ENCODE measurements around the gene TDP2. TPM values are rescaled to one million over a fixed set of nuclear protein-coding genes. Genes with fewer than 3 reads are reported as not detected.
"Not testable (repeated sequence)": the region's sequence is repeated elsewhere in the genome, so short reads cannot be mapped to it uniquely, and the experiment has no call there.

Gene TDP2
- total RNA-seq = 21.8 TPM

GRCh38 chr6:24666641-24667377, at the start of gene TDP2, which contains the start of gene ACOT13:
TSS of gene TDP2 (minus strand) at chr6:24666899. CDS start at chr6:24666862, 37 bp downstream.
TSS of gene ACOT13 (plus strand) at chr6:24667077. CDS start at chr6:24667264, 187 bp downstream.
- DNase-seq (ENCODE audit: low spot score) (peak; percentile 98), ATAC-seq (peak; percentile 82)

- DNase-seq (ENCODE audit: low spot score) (no peak), ATAC-seq (no peak)
Observed at GRCh38 chr6:24710519-24711303, 44.0 kb upstream of the TDP2 start.

GRCh38 chr6:24709014-24709711, 42.5 kb upstream of the TDP2 start:
- ATAC-seq (no peak), DNase-seq (ENCODE audit: low spot score) (no peak)

- ATAC-seq (no peak), DNase-seq (ENCODE audit: low spot score) (no peak)
Observed at GRCh38 chr6:24708612-24709011, 41.9 kb upstream of the TDP2 start.

GRCh38 chr6:24704468-24704867, 37.8 kb upstream of the TDP2 start:
- ATAC-seq (no peak), DNase-seq (ENCODE audit: low spot score) (no peak)

GRCh38 chr6:24702720-24703282, 36.1 kb upstream of the TDP2 start:
- ATAC-seq = no peak
- DNase-seq (ENCODE audit: low spot score) = no peak

GRCh38 chr6:24699521-24700359, 33.0 kb upstream of the TDP2 start:
- ATAC-seq = no peak

GRCh38 chr6:24696097-24696496, 29.4 kb upstream of the TDP2 start:
- DNase-seq (ENCODE audit: low spot score) (no peak), ATAC-seq (no peak)

More at GRCh38 chr6:24699521-24700359, 33.0 kb upstream of the TDP2 start:
- DNase-seq (ENCODE audit: low spot score) = no peak

GRCh38 chr6:24695635-24696034, 28.9 kb upstream of the TDP2 start:
- DNase-seq (ENCODE audit: low spot score) = not testable (repeated sequence)
- peak; percentile 88 for ATAC-seq

GRCh38 chr6:24694198-24694597, 27.5 kb upstream of the TDP2 start:
- no peak for DNase-seq (ENCODE audit: low spot score)
- peak; percentile 17 for ATAC-seq

GRCh38 chr6:24692848-24693592, 26.3 kb upstream of the TDP2 start:
- no peak for ATAC-seq
- DNase-seq (ENCODE audit: low spot score) = no peak

GRCh38 chr6:24692415-24692814, 25.7 kb upstream of the TDP2 start:
- no peak for DNase-seq (ENCODE audit: low spot score)

GRCh38 chr6:24692003-24692402, 25.3 kb upstream of the TDP2 start:
- ATAC-seq = no peak

More at GRCh38 chr6:24692415-24692814, 25.7 kb upstream of the TDP2 start:
- no peak for ATAC-seq

GRCh38 chr6:24691550-24691949, 24.9 kb upstream of the TDP2 start:
- ATAC-seq (no peak), DNase-seq (ENCODE audit: low spot score) (no peak)

More at GRCh38 chr6:24692003-24692402, 25.3 kb upstream of the TDP2 start:
- no peak for DNase-seq (ENCODE audit: low spot score)

GRCh38 chr6:24690593-24690992, 23.9 kb upstream of the TDP2 start:
- DNase-seq (ENCODE audit: low spot score) = no peak
- ATAC-seq = peak; percentile 70

GRCh38 chr6:24689964-24690363, 23.3 kb upstream of the TDP2 start:
- DNase-seq (ENCODE audit: low spot score) (no peak), ATAC-seq (no peak)

GRCh38 chr6:24686946-24687345, 20.2 kb upstream of the TDP2 start:
- ATAC-seq (no peak), DNase-seq (ENCODE audit: low spot score) (no peak)

GRCh38 chr6:24686408-24686807, 19.7 kb upstream of the TDP2 start:
- DNase-seq (ENCODE audit: low spot score) (no peak), ATAC-seq (no peak)

Data from left lobe of liver (tissue), 2 donors.